PFSK-1 (cell line): ENCODE measurements around the gene SIGLEC1.

Source experiments
- FOXP2 ChIP-seq: optimal IDR thresholded peaks from 2 replicates; pipeline ENCODE3; 2011; ENCODE audit warnings: borderline replicate concordance, control low read depth, inconsistent platforms; ENCODE audit not compliant: insufficient read depth; ENCODE audit errors: extremely low read length, extremely low read depth
- POLR2AphosphoS5 ChIP-seq: IDR thresholded peaks from 2 replicates; pipeline ENCODE4 v1.6.1; 2012; ENCODE audit warnings: low read depth, mild to moderate bottlenecking, control low read depth, low read length, moderate library complexity
- REST ChIP-seq, 2 experiments: IDR thresholded peaks; 2 replicates each; pipeline versions ENCODE4 v1.6.1 to v1.8.0; 2011 to 2012; ENCODE audit warnings: low read depth in 2 of 2, low read length in 2 of 2, control low read depth in 1 of 2, inconsistent platforms in 1 of 2, mild to moderate bottlenecking in 1 of 2, moderate library complexity in 1 of 2; ENCODE audit not compliant: insufficient read depth in 1 of 2
- SIN3A ChIP-seq: IDR thresholded peaks from 2 replicates; pipeline ENCODE4 v1.6.1; 2012; ENCODE audit warnings: mild to moderate bottlenecking, low read length, moderate library complexity, borderline replicate concordance; ENCODE audit not compliant: insufficient read depth

GRCh38 chr20:3723284-3723683, 10.9 kb upstream of the SIGLEC1 start:
- TF ChIP-seq SIN3A (no peak), FOXP2 (no peak), POLR2AphosphoS5 (no peak), REST (IDR thresholded peaks at IDR 0.05; ENCODE audit: insufficient read depth in 1 of 2, low read depth in 2 of 2, low read length in 2 of 2) (no peak)
